PC-3 (cell line): ENCODE measurements around the gene IDS.

Experiments
- EZH2 ChIP-seq: fragments of 300-600 bp; sonication (generic); IDR thresholded peaks from one replicate; pipeline ENCODE4 v1.6.1; 2017; ENCODE audit warnings: antibody characterized with exemption, mild to moderate bottlenecking, low read length; ENCODE audit not compliant: unreplicated experiment
- EZH2phosphoT487 ChIP-seq: fragments of 300-600 bp; sonication (generic); IDR thresholded peaks from 2 replicates; pipeline ENCODE4 v1.6.1; 2018; ENCODE audit warnings: mild to moderate bottlenecking, antibody characterized with exemption, low read length, borderline replicate concordance
- TF ChIP-seq, protein P1 (sequence below): fragments of 300-600 bp; sonication (generic); conservative IDR thresholded peaks from 2 replicates; pipeline ENCODE4 v1.5.1; 2017; ENCODE audit warnings: antibody characterized with exemption, low read depth, mild to moderate bottlenecking, low read length

DNA sequence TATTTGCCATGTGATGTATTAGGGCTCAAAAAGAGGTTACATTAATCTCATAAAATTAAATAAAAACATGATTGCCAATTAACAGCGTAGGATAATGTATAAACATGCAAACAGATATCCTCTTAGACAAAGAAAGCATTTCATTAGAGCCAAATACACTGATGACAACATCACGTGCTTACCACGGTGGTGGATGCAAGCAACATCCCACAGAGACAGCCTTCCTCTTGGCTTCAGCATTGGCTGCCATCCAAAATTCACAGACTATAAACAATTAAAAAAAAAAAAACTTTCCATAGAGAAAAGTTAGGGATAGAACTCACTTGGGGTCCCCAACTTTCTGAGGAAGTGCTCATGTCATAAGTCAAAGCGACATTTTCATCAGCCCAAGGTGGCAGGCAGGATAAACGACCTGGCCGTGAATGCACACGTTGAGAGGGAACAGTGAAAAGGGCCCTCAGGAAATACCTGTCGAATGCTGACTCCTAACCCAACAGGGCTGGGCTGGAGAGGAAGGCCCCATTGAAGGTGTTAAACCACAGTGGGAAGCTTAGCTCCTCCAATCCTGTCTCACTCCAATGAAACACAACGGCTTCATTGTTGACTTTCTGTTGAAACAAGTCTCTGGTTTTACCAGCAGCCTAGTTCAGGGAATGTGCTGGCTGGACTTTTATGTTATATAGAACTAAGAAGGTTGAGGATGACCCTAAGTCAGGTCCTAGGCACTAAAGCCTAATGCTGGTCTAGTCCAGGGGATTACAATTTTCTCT, 48.4 kb downstream of the IDS start:
- TF ChIP-seq, protein P1, sequence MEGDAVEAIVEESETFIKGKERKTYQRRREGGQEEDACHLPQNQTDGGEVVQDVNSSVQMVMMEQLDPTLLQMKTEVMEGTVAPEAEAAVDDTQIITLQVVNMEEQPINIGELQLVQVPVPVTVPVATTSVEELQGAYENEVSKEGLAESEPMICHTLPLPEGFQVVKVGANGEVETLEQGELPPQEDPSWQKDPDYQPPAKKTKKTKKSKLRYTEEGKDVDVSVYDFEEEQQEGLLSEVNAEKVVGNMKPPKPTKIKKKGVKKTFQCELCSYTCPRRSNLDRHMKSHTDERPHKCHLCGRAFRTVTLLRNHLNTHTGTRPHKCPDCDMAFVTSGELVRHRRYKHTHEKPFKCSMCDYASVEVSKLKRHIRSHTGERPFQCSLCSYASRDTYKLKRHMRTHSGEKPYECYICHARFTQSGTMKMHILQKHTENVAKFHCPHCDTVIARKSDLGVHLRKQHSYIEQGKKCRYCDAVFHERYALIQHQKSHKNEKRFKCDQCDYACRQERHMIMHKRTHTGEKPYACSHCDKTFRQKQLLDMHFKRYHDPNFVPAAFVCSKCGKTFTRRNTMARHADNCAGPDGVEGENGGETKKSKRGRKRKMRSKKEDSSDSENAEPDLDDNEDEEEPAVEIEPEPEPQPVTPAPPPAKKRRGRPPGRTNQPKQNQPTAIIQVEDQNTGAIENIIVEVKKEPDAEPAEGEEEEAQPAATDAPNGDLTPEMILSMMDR, result no peak
- TF ChIP-seq EZH2 (no peak), EZH2phosphoT487 (no peak)
